Fibroblast of lung (primary cell): ENCODE results near the gene TNS3.

Experiments
- CTCF ChIP-seq, 2 donors: IDR thresholded peaks in 1 of 2; conservative IDR thresholded peaks in 1 of 2; 1 replicate in 1 of 2; 2 replicates in 1 of 2; pipeline ENCODE4 v1.5.1; 2011 to 2012; ENCODE audit warnings: low read length in 2 of 2, control low read depth in 1 of 2, inconsistent platforms in 1 of 2, low read depth in 1 of 2, mild to moderate bottlenecking in 1 of 2
- EZH2 ChIP-seq: IDR thresholded peaks from 2 replicates; pipeline ENCODE4 v1.5.1; 2012; ENCODE audit warnings: low read length, control low read depth, mild to moderate bottlenecking; ENCODE audit errors: missing control alignments

- TF ChIP-seq CTCF (conservative IDR thresholded peaks at IDR 0.05 in 1 of 2, IDR thresholded peaks at IDR 0.05 in 1 of 2; ENCODE audit: low read depth in 1 of 2, low read length in 2 of 2) (no peak), EZH2 (no peak)
Observed at GRCh38 chr7:47380325-47381133, 201.4 kb downstream of the TNS3 start.
